GM10266 (cell line): ENCODE results near the gene FHL2.

Experiments
- DNase-seq: peaks from one replicate; pipeline ENCODE4 v3.0.0; 2012; ENCODE audit errors: extremely low spot score
- TF ChIP-seq, protein P1 (sequence below): IDR thresholded peaks from 2 replicates; pipeline ENCODE4 v1.5.1; 2012; ENCODE audit warnings: mild to moderate bottlenecking, low read depth; ENCODE audit not compliant: control insufficient read depth, insufficient read depth; ENCODE audit errors: missing control alignments

FHL2 gene

DNA sequence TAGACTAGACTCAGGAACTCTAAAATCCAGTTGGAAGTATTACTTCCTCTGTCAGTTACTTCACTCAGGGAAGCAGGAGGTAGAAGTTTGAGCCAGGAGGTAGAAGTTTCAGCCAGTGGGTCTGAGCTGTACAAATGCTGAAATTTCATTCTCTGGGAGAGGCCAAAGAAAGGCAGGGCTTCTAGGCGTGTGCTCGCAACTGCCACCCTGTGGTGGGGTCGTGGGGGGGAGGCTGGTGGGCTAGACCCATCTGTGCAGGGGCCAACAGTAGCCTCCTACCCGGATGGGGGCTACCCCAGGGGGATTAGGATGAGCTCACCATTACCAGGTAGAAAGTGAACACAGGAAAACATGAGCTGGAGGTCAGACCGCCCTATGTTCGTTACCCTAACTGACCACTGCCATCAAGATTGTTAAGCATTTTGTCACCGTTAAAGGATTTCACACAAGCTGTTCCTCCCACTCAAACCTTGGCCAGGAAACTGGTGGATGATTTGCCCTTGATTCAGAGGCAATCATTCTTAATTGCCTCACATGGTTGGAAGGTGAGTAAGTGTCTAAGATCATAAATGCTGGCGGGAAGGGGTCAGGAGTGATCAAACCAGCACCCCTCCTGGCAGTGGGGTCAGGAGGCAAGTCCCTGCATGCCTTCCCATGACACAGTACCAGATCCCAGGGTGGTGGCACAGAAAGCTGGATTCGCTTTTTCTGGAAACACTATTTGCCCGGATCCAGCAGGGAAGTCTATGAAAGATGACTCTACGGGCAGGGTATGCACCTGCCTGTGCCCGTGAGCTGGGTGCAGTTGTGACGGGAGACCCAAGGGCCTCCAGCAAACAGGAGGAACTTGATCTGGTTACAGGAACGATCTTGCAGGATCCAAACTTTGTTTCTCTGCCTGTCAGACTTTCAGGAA is 5.2 kb upstream of the FHL2 start:
- TF ChIP-seq, protein P1, sequence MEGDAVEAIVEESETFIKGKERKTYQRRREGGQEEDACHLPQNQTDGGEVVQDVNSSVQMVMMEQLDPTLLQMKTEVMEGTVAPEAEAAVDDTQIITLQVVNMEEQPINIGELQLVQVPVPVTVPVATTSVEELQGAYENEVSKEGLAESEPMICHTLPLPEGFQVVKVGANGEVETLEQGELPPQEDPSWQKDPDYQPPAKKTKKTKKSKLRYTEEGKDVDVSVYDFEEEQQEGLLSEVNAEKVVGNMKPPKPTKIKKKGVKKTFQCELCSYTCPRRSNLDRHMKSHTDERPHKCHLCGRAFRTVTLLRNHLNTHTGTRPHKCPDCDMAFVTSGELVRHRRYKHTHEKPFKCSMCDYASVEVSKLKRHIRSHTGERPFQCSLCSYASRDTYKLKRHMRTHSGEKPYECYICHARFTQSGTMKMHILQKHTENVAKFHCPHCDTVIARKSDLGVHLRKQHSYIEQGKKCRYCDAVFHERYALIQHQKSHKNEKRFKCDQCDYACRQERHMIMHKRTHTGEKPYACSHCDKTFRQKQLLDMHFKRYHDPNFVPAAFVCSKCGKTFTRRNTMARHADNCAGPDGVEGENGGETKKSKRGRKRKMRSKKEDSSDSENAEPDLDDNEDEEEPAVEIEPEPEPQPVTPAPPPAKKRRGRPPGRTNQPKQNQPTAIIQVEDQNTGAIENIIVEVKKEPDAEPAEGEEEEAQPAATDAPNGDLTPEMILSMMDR, result no peak
- DNase-seq, result no peak

DNA sequence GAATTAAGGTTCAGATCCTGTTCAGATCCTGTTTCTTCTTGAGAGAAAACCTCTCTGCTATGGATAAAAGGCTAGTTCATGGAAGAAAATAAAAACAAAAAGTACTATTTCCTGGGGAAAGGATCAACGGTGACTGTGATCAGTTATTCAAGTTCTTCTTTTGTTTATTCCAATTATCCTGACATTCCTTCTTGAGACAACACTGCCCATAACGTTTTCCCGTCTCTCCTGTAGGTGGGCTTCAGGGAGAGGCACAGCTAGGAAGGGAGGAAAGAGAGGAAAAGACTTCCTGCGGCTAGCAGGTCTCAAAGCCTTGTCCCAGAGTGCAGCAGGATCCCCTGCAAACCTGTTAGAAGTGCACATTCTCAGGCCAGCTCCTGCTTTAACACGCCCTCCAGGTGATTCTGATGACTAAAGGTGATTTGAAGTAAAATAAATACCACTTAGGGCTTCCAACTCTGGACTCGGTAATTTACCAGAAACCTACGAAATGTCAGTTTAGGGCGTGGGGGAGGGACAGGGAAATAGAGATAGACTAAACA is 4.5 kb upstream of the FHL2 start:
- TF ChIP-seq, protein P1, result no peak
- DNase-seq, result no peak

DNA sequence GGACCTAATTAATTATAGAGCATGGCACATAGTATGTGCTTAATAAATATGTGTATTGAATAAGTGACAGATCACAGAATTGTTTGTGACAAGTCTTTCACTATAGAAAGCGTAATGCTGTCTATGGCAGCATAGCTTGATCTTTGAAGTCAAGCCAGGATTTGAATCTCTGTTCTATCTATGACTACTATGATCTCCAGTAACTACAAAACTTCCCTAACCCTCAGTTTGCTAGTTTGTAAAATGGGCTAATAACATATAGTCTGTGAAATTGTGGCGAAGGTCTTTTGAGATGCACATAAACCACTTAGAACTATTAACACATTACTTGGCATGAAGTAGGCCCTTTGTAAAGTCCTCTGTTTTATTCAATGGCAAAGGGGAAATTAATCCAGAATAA is 4.0 kb upstream of the FHL2 start:
- no peak for DNase-seq
- TF ChIP-seq, protein P1, result no peak

DNA sequence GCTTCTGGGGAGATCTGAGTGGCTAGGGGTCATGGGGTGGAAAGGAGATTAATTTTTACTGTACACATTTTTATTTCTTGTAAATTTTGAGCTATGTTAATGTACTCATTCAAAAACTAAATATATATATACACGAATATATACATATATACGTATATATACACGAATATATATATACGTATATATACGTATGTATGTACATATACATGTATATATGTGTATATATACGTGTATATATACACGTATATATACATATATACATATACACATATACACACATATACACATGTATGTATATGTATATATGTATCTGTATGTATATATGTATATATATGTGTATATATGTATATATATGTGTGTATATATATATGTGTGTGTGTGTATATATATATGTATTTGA is 3.0 kb upstream of the FHL2 start:
- TF ChIP-seq, protein P1, result no peak
- no peak for DNase-seq

DNA sequence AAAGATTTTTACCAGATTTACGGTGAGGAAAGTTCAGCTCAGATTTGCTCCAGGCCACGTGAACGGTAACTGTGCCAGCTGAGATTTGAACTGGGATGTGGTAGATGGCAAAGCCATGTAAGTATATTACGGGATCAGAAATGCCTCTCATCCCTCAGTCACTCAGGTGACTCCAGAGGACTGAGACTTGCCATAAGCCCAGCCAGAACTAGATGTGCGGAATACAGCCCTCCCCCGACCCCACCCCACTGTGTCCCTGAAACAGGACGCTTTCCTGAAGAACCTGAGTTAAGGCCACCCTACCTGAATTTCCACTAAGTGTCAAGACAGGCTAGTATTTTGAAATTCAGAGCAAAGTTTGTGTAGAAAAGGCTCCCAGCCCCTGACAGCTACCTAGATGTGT is 1.3 kb upstream of the FHL2 start:
- TF ChIP-seq, protein P1, result no peak
- DNase-seq, result no peak

DNA sequence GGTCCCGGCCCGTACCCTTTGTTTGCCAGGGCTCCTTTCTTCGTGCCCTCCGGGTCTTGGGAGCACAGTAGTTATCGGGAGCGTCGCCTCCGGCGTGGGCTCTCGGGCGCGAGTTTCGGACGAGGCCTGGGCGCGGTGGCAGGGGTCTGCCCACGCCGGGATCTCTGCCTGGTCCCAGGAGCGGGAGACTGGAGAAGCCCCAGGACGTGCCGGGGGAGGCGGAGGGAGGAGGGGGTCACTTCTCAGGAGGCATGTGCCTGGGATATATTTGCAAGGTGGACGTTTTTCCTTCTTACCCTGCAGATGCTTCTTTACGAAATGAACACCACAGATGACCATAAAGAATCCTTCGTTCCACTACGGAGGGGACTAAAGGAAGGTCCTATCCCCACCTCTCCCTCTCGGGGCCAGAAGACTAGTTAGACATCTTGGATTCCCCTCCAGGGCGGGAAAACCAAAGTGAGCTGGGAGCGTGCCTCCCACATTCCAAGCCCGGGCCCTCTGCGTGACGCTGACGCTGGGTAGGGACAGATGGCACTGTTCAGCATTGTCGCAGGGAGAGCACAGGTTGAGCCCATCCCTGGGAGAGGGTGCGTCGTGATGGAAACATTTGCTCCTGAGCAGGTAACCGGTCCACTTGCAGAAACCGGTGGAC is 483 bp upstream of the FHL2 start:
- DNase-seq, result no peak
- TF ChIP-seq, protein P1, result no peak

DNA sequence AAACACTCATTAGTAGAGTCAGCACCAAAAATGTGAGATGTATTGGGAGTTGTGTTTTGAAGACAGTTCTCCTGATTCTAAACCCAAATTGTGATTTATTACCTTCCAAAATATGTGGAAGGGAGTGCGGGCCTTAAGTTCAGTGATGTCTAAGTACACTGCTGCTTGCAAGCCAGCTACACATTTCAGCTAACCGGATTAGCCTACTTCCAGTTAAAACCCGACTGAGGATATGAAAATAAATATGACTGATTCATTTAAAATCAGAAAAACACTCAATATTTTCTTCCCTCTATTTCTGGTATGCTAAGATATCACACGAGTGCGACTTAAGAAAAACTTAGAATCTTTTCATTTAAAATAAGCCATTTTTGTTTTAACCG is 907 bp downstream of the FHL2 start:
- TF ChIP-seq, protein P1, result no peak
- DNase-seq, result no peak
